T-helper 2 cell treated with Interferon-gamma antibody and Interleukin-4, amounts not matched to agents 5 μg/mL and 100 μg/mL, for 36 hours (primary cell): ENCODE results near the gene NEK8.
"Not testable (repeated sequence)": the region's sequence is repeated elsewhere in the genome, so short reads cannot be mapped to it uniquely, and the experiment has no call there.

Experiments
- DNase-seq: peaks from one replicate; pipeline ENCODE4 v3.0.0; 2021; ENCODE audit warnings: low spot score
- H3K27ac Mint-ChIP-seq: one replicate; pipeline ENCODE4 v1.8.0; 2021; ENCODE audit warnings: mild to moderate bottlenecking, mixed read lengths
- H3K27me3 Mint-ChIP-seq: one replicate; pipeline ENCODE4 v1.8.0; 2021; ENCODE audit warnings: low read depth, mixed read lengths
- H3K36me3 Mint-ChIP-seq: one replicate; pipeline ENCODE4 v1.8.0; 2021; ENCODE audit warnings: low read depth, mixed read lengths
- H3K4me1 Mint-ChIP-seq: one replicate; pipeline ENCODE4 v1.8.0; 2021; ENCODE audit warnings: low read depth, mixed read lengths
- H3K4me3 Mint-ChIP-seq: one replicate; pipeline ENCODE4 v1.8.0; 2022; ENCODE audit warnings: mild to moderate bottlenecking, moderate library complexity, mixed read lengths
- H3K9me3 Mint-ChIP-seq: one replicate; pipeline ENCODE4 v1.8.0; 2021; ENCODE audit warnings: mixed read lengths

Gene NEK8

GRCh38 chr17:28773736-28774135 is 45.1 kb downstream of the NEK8 start:
- Mint-ChIP-seq H3K27me3 (no peaks in the 10 kb centered on the region), H3K27ac (no peak overlapping the region), H3K36me3 (peaks cover 7% of the 10 kb centered on the region), H3K9me3 (no peaks in the 10 kb centered on the region), H3K4me3 (no peak overlapping the region), H3K4me1 (peaks cover 14% of the 10 kb centered on the region)
- no peak for DNase-seq

- no peak for DNase-seq
- H3K36me3 Mint-ChIP-seq: peaks cover 12% of the 10 kb centered on the region
- no peaks in the 10 kb centered on the region for H3K9me3 Mint-ChIP-seq
- no peak overlapping the region for H3K27ac Mint-ChIP-seq
- H3K4me3 Mint-ChIP-seq: no peak overlapping the region
- no peaks in the 10 kb centered on the region for H3K27me3 Mint-ChIP-seq
- peaks cover 18% of the 10 kb centered on the region for H3K4me1 Mint-ChIP-seq
Observed at GRCh38 chr17:28774206-28774605, 45.6 kb downstream of the NEK8 start.

GRCh38 chr17:28777178-28777577 is 48.6 kb downstream of the NEK8 start:
- DNase-seq: no peak
- peaks cover 15% of the 10 kb centered on the region for H3K36me3 Mint-ChIP-seq
- H3K27ac Mint-ChIP-seq: no peak overlapping the region
- H3K9me3 Mint-ChIP-seq: no peaks in the 10 kb centered on the region
- peaks cover 24% of the 10 kb centered on the region for H3K4me1 Mint-ChIP-seq
- no peaks in the 10 kb centered on the region for H3K27me3 Mint-ChIP-seq
- H3K4me3 Mint-ChIP-seq: no peak overlapping the region

DNA sequence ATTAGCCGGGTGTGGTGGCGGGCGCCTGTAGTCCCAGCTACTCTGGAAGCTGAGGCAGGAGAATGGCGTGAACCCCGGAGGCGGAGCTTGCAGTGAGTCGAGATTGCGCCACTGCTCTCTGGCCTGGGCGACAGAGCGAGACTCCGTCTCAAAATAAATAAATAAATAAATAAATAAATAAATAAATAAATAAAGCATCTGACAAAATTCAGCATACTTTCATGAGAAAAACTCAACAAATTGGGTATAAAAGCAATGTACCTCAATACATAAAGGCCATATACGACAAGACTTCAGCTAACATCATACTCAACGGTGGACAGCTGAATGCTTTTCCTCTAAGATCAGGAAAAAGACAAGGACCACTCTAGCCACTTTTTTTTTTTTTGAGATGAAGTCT is 51.0 kb downstream of the NEK8 start:
- DNase-seq, H3K4me3 Mint-ChIP-seq, H3K9me3 Mint-ChIP-seq, H3K27me3 Mint-ChIP-seq, H3K27ac Mint-ChIP-seq: not testable (repeated sequence)
- Mint-ChIP-seq H3K4me1 (peaks cover 24% of the 10 kb centered on the region), H3K36me3 (peaks cover 13% of the 10 kb centered on the region)

DNA sequence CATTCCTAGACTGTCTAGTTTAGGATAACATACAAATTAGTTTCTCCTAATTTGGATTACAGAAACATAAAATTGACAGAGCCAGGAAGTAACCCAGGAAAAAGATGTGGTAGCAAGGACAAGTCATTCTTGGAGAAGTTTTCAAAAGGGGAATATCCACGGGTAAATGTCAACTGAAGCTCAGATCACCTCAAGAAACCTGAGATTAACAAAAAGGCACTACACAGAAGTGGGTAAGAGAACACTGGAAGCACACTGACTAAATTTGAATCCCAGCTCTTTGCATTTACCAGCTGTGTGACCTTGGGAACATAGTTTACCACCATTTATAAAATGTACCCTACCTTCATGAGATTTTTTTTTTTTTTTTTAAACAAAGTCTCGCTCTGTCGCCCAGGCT is 54.6 kb downstream of the NEK8 start:
- H3K4me3 Mint-ChIP-seq: no peak overlapping the region
- DNase-seq: no peak
- H3K9me3 Mint-ChIP-seq: no peaks in the 10 kb centered on the region
- H3K27me3 Mint-ChIP-seq: no peaks in the 10 kb centered on the region
- peaks cover 12% of the 10 kb centered on the region for H3K36me3 Mint-ChIP-seq
- no peak overlapping the region for H3K27ac Mint-ChIP-seq
- H3K4me1 Mint-ChIP-seq: peaks cover 13% of the 10 kb centered on the region

DNA sequence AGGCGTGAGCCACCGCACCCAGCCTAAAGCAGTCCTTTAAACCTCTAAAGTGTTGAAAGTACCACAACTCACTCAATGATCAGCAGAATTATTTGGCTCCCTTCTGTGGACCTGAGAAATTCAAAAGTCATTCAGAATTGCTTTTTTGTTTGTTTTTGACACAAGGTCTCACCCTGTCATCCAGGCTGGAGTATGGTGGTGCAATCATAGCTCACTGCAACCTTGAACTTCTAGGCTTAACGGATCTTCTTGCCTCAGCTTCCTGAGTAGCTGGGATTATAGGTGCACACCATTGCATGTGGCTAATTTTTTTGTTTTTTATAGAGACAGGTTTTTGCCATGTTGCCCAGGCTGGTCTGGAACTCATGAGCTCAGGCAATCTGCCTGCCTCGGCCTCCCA is 59.5 kb downstream of the NEK8 start:
- Mint-ChIP-seq H3K36me3 (no peaks in the 10 kb centered on the region), H3K27me3 (no peaks in the 10 kb centered on the region), H3K4me1 (peaks cover under 1% of the 10 kb centered on the region), H3K4me3 (no peak overlapping the region), H3K9me3 (no peaks in the 10 kb centered on the region), H3K27ac (no peak overlapping the region)
- DNase-seq: no peak
